ENCODE measurements around the gene FBXL14.
A peak's percentile ranks its signal among the peaks of the same experiment; 100 is the strongest.

Gene FBXL14, protein sequence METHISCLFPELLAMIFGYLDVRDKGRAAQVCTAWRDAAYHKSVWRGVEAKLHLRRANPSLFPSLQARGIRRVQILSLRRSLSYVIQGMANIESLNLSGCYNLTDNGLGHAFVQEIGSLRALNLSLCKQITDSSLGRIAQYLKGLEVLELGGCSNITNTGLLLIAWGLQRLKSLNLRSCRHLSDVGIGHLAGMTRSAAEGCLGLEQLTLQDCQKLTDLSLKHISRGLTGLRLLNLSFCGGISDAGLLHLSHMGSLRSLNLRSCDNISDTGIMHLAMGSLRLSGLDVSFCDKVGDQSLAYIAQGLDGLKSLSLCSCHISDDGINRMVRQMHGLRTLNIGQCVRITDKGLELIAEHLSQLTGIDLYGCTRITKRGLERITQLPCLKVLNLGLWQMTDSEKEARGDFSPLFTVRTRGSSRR

DNA sequence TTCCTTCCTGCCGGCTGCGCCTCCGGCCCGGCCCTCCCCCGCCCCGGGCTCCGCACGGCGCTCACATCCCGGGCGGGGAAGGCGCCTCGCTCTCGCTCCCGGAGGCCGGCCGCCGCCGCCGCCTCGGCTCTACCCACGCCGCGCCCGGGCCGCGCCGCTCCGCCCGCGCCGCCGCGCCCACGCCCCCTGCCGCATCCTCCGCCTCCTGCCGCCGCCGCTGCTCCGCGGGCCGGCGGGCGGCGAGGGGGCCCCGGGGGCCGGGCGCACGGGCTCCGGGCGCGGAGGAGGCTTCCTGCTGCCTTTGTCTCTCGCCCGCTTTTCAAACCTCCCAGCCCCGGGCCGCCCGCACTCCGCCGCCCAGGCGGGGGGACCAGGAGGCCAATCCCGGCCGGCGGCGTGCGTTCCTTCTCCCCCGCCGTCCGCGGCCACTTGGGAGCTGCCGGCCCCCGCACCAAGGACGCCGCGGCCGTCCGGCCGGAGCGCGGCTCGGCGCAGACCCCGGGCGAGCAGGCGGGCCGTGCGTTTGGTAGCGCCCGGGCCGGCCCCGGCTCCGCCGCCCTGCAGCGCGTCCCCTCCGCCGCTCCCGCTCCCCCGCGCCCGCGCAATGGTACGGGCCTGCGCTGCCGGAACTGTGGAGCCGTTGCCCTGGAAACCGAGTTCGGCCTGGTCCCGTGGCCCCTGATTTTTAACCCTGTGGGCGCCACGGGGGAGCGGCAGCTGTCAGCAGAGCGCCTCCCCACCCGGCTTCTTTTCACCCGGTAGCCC lies at the start of gene FBXL14:
Gene FBXL14, minus strand, starts transcription at position 321 of the 765 bp plus-strand sequence. CDS start 515 bp downstream, outside the sequence.
- no peak for TF ChIP-seq JUND (IDR thresholded peaks at IDR 0.05; ENCODE audit: low read depth)
- DNase-seq (ENCODE audit: low read depth in 1 of 2, low spot score in 1 of 2), result peak; percentile 77 to 92
- in situ Hi-C loops (cut with HindIII; ENCODE audit: low pct_unique_long_range_greater_than_20kb, low sequenced_read_pairs), result no loop called here

DNA sequence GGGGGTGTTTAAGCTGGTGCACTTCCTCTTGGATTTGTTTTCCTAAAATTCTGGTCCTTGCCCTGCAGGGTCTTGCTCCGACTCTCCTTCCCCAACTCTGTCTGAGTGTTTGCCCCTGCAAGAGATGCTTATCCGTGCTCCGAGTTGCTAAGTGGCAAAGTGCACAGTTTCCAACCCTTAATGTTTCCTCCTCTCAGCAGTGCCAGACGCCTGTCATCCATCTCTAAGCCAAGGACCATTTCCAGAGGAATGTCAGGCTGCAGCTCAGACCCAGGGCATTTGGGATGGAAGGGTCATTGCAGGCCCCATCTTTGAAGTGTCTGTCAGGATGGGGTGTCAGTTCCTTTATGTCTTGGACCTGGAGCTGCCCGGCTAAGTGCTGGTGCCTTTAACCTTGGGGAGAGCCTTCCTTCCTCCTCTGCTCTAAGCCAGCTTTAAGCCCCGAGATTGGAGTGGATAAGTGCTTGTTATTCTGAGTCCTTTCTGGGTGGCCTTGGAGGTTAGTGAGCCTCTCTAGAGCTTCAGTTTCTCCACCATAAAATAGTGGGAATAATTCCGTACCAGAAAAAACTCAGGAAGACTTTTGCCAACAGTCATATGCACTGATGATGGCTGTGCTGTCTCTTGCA lies 49.6 kb upstream of the FBXL14 start:
- in situ Hi-C loops (cut with HindIII; ENCODE audit: low pct_unique_long_range_greater_than_20kb, low sequenced_read_pairs), result no loop called here

DNA sequence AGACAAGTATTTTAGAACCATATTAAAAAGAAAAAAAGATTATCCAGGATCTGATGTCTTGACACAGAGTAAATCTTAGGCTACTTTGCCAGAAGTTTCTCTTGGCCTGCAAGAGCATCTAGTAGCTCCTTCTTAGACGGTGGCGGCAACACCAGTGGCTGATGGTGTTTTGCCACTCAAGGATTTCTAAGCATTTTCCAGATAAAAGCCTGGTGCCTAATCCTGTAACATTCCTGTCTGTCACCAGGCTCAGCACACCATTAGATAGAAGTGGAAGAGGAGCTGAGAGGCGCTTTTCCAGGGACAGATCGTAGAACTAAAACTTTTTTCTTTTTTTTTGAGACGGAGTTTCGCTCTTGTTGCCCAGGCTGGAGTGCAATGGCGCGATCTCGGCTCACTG lies 48.7 kb upstream of the FBXL14 start:
- TF ChIP-seq JUND (IDR thresholded peaks at IDR 0.05; ENCODE audit: low read depth), result no peak
- no peak for DNase-seq (ENCODE audit: low read depth in 1 of 2, low spot score in 1 of 2)
- in situ Hi-C loops (cut with HindIII; ENCODE audit: low pct_unique_long_range_greater_than_20kb, low sequenced_read_pairs), result no loop called here

More for the DNA sequence above, 49.6 kb upstream of the FBXL14 start:
- no peak for DNase-seq (ENCODE audit: low read depth in 1 of 2, low spot score in 1 of 2)
- no peak for TF ChIP-seq JUND (IDR thresholded peaks at IDR 0.05; ENCODE audit: low read depth)

DNA sequence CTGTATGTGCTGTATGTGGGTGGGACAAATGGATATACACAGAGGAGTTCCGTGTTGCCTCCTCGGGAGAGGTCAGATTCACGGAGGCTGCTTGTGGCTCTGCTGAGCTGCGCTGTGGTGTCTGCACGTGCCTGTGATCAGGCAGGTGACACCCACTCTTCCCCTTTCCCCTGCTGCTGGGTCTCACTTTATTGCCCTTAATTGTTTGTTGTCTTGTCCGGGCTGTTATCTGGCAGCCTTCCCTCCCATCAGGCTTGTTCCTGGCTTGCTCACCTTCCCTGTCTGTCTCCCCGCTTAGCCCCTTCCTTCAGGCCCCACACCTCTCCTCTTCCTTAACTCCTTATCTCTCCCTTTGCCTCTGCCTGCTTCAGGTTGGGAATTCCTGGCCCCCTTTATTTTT lies 48.1 kb upstream of the FBXL14 start:
- no peak for DNase-seq (ENCODE audit: low read depth in 1 of 2, low spot score in 1 of 2)
- TF ChIP-seq JUND (IDR thresholded peaks at IDR 0.05; ENCODE audit: low read depth), result no peak
- in situ Hi-C loops (cut with HindIII; ENCODE audit: low pct_unique_long_range_greater_than_20kb, low sequenced_read_pairs), result no loop called here

DNA sequence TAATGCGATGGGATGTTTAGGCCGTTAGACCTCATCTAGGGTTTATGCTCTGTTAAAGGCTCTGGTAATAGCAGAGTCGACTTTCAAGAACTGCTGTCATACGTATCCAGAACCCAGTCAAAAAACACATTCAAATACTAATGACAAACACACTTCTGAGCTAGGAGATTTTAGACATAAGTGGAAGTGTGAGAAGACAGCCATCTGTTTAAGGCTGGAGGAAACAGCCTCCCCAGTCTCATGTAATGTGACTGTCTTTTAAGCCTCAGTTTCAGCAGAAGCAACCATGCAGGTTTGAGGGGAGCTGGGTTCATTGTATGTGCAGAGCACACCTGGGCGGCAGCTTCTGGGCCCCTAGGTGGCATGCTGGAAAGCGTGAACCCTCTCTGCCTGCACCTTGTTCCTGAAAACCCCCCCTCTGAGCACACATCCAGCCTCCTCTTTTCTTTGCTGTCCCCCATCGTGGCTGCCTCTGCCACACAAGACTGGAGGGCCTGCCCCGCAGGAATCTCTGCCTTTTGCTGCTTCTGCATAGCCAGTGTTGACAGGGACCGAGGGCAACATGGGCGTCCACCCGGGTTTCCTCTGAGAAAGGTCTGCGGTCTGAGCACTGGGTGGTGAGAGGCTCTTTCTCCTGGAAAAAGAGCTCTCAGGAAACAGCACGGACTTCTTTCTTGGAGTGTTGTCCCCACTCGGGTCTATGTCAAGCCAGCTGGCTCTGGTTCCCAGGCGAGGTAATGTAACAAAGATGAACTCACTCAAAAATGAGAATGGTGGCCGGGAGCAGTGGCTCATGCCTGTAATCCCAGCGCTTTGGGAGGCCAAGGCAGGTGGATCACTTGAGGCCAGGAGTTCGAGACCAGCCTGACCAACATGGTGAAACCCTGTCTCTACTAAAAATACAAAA lies 46.2 kb upstream of the FBXL14 start:
- no peak for DNase-seq (ENCODE audit: low read depth in 1 of 2, low spot score in 1 of 2)
- in situ Hi-C loops (cut with HindIII; ENCODE audit: low pct_unique_long_range_greater_than_20kb, low sequenced_read_pairs), result no loop called here
- no peak for TF ChIP-seq JUND (IDR thresholded peaks at IDR 0.05; ENCODE audit: low read depth)

DNA sequence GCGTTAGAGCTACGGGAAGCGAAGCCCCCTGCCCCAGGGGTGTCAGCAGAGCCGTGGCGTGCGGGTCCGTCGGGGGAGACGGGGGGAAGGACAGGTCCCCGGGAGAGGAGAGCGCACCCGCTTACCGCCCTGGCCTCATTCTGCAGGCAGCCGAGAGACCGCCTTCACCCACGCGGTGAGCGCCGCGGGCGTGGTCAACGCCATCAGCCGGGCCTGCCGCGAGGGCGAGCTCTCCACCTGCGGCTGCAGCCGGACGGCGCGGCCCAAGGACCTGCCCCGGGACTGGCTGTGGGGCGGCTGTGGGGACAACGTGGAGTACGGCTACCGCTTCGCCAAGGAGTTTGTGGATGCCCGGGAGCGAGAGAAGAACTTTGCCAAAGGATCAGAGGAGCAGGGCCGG lies 45.2 kb upstream of the FBXL14 start:
- in situ Hi-C loops (cut with HindIII; ENCODE audit: low pct_unique_long_range_greater_than_20kb, low sequenced_read_pairs), result no loop called here
- DNase-seq (ENCODE audit: low read depth in 1 of 2, low spot score in 1 of 2), result no peak
- TF ChIP-seq JUND (IDR thresholded peaks at IDR 0.05; ENCODE audit: low read depth), result no peak

DNA sequence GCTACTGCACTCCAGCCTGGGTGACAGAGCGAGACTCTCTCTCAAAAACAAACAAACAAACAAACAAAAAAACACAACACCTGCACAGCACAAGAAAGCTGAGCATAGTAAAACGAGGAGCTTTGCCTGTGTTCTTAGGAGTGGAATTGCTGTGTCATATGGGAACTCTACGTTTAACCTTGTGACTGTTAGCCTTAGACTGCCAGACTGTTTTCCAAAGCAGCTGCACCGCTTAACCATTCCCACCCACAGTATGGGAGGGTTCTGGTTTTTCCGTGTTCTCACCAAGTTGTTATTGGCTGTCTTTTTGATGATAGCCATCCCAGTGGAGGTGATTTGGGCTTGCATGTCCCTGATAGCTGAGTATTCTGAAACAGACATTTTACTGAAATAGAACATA lies 43.8 kb upstream of the FBXL14 start:
- in situ Hi-C loops (cut with HindIII; ENCODE audit: low pct_unique_long_range_greater_than_20kb, low sequenced_read_pairs), result no loop called here
- no peak for TF ChIP-seq JUND (IDR thresholded peaks at IDR 0.05; ENCODE audit: low read depth)
- no peak for DNase-seq (ENCODE audit: low read depth in 1 of 2, low spot score in 1 of 2)

DNA sequence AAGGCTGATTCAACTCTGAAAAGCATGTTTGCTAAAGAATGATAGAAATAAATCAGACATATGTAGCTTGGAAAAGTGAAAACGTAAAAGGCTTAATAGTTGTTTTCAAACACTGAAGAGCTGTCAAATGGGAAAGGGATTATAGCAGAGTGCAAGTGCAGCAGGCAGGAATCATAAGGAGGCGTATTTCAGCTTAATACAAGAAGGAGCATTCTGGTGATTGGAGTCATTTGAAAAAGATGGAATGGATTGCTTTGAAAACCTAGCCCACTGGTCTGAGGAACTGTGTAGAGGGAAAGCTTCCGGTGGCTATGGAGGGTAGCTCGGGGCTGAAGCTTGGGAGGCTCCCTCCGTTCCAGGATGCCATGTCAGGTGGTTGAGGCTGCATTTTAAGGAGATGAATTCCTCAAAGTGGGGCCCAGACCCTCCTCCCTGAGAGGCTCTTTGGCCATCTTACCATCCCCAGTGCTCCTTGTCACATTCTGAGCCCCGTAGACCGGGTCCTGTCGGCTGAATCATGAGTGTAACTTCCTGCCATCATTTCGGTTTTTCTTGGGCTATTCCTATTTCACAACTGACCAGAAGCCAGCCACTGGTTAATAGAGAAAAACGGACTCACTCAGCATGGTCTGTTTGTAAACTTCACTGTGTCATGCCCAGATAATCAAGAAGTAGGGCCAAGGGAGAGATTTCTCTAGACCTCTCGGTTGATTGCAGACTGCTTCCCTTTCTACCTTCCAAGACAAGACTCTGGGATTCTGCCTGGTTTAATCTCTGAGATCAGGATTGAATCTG lies 41.1 kb upstream of the FBXL14 start:
- no peak for DNase-seq (ENCODE audit: low read depth in 1 of 2, low spot score in 1 of 2)
- in situ Hi-C loops (cut with HindIII; ENCODE audit: low pct_unique_long_range_greater_than_20kb, low sequenced_read_pairs), result no loop called here
- TF ChIP-seq JUND (IDR thresholded peaks at IDR 0.05; ENCODE audit: low read depth), result no peak

DNA sequence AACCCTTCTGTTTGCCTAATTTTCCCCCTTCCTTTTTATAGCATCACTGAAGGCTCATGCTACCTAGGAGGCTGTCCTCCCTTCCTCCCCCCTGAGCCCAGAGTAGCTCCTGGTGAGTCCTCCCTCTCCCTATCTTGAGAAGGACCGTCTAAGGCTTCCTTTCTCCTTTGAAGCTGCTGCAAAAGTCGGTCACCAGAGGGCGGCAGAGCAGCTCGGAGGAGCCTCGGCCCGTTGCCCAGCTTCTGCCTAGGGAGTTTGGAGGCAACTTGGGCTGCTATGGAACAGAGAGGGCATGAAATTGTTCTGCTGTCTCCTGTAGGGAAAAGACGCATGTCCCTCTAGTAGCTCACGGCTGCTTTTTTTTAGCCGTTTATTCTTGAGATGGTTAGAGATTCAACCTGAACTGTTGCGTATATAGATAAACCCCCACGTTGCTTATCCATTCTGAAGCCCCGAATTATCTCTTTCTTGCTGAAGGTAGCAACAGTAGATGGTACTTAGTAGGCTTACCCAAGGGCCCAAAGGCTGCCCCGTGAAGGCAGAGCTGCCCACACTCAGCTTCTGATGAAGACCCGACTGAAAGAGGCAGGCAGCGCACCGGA lies 40.3 kb upstream of the FBXL14 start:
- no peak for TF ChIP-seq JUND (IDR thresholded peaks at IDR 0.05; ENCODE audit: low read depth)
- peak; percentile 72 to 81 for DNase-seq (ENCODE audit: low read depth in 1 of 2, low spot score in 1 of 2)
- in situ Hi-C loops (cut with HindIII; ENCODE audit: low pct_unique_long_range_greater_than_20kb, low sequenced_read_pairs), result no loop called here

DNA sequence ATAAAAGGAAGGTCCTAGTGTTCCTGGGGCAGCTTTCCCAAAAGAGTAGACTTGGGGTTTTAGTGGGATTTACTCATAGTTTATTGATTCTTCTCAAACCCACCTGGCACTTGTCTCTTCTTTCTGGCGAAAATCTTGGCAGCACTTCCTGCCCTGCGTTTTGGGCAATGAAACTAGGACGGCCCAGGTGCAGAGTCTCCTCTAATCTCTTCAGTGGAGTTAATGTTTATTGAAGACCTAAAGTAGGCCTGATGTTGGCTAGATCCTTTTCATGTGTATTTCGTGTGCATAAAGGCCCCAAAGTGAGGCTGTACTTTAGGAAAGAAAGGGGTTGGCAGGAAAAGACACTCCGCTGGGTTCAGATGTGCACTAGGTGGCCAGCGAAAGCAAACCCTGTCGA lies 39.8 kb upstream of the FBXL14 start:
- in situ Hi-C loops (cut with HindIII; ENCODE audit: low pct_unique_long_range_greater_than_20kb, low sequenced_read_pairs), result no loop called here
- no peak for DNase-seq (ENCODE audit: low read depth in 1 of 2, low spot score in 1 of 2)
- no peak for TF ChIP-seq JUND (IDR thresholded peaks at IDR 0.05; ENCODE audit: low read depth)

DNA sequence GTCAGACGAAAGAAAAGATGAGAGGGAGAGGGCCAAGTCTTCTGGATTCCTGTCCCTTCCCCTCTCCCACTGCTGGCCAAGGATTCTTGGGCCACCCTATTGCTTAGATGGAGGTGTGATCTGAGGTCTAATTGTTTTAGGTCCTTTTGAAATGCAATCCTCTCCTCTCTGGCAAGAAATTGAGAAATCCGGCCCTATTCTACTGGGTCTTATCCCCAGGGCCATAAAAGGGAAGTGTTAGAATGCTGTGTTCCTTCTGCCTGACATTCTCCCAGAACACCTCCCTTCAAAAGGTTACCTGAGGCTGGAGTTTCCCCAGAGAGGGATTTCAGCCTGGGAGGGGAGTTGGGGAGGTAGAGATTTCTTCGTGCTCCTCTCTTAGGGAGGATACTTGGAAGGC lies 39.1 kb upstream of the FBXL14 start:
- in situ Hi-C loops (cut with HindIII; ENCODE audit: low pct_unique_long_range_greater_than_20kb, low sequenced_read_pairs), result no loop called here
- no peak for DNase-seq (ENCODE audit: low read depth in 1 of 2, low spot score in 1 of 2)
- TF ChIP-seq JUND (IDR thresholded peaks at IDR 0.05; ENCODE audit: low read depth), result no peak

All from T47D (cell line).